Measurements from ENCODE around the gene M1AP. TPM values are rescaled to one million over a fixed set of nuclear protein-coding genes. Genes with fewer than 3 reads are reported as not detected.

M1AP gene
- polyA plus RNA-seq, 1 donor (not counting 4 experiments of a cell fraction or from before 2014, with no cell fraction given) = 0.21 TPM

DNA sequence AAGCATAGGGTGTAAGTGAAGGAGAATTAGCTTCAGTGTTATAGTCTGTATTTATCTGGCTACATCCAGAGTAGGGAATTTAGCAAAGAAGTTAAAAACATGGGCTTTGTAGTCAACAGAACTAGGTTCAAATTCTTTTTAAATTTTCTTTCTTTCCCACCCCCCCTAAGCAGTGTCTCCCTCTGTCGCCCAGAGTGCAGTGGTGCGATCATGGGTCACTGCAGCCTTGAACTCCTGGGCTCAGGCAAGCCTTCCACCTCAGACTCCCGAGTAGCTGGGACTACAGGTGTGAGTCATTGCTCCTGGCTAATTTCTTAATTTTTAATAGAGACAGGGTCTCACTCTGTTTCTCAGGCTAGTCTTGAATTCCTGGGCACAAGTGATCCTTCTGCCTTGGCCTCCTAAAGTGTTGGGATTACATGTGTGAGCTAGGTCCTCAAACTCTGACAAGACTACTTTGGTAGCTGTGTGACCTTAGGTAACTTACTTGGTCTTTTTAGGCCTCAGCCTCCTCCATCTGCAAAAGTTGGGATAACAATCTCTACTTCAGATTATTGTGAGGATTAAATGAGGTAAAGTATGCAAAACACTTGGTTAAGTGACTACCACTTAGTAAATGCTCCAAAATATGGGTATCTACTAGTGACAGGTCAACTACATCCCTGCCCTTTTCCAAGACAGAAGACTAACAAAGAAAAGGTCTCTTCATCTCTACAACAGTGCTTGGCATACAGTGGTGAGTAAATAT, 75.8 kb downstream of the M1AP start:
- H3K79me2 ChIP-seq (ENCODE audit: control insufficient read depth, insufficient read depth, low read length) = no peaks in the 10 kb centered on the region
- H3K9me1 ChIP-seq (ENCODE audit: control insufficient read depth, extremely low read depth, insufficient read depth, low read length) = no peaks in the 10 kb centered on the region
- no peak overlapping the region for H3K27ac ChIP-seq (ENCODE audit: control insufficient read depth, insufficient read depth, low read length)
- H2AFZ ChIP-seq (ENCODE audit: control insufficient read depth, low read length) = no peak overlapping the region
- H3K4me2 ChIP-seq (ENCODE audit: control insufficient read depth, extremely low read depth, insufficient read depth, low read depth, low read length) = no peak overlapping the region
- no peak overlapping the region for H3K4me3 ChIP-seq (ENCODE audit: control insufficient read depth in 2 of 3, extremely low read depth in 1 of 3, insufficient read depth in 2 of 3, low read depth in 1 of 3, low read length in 3 of 3)
- no peaks in the 10 kb centered on the region for H3K9me3 ChIP-seq (ENCODE audit: control insufficient read depth, low read depth, low read length)
- no peaks in the 10 kb centered on the region for H3K27me3 ChIP-seq (ENCODE audit: control insufficient read depth, extremely low read depth, insufficient read depth, low read length)
- no peak overlapping the region for H3K9ac ChIP-seq (ENCODE audit: control insufficient read depth, extremely low read depth, insufficient read depth, low read length)
- no peak for FAIRE-seq
- H4K20me1 ChIP-seq (ENCODE audit: control insufficient read depth, extremely low read depth, insufficient read depth, low read length) = no peaks in the 10 kb centered on the region
- TF ChIP-seq EZH2 (IDR thresholded peaks at IDR 0.05; ENCODE audit: low read length) = no peak
- TF ChIP-seq, protein P1, sequence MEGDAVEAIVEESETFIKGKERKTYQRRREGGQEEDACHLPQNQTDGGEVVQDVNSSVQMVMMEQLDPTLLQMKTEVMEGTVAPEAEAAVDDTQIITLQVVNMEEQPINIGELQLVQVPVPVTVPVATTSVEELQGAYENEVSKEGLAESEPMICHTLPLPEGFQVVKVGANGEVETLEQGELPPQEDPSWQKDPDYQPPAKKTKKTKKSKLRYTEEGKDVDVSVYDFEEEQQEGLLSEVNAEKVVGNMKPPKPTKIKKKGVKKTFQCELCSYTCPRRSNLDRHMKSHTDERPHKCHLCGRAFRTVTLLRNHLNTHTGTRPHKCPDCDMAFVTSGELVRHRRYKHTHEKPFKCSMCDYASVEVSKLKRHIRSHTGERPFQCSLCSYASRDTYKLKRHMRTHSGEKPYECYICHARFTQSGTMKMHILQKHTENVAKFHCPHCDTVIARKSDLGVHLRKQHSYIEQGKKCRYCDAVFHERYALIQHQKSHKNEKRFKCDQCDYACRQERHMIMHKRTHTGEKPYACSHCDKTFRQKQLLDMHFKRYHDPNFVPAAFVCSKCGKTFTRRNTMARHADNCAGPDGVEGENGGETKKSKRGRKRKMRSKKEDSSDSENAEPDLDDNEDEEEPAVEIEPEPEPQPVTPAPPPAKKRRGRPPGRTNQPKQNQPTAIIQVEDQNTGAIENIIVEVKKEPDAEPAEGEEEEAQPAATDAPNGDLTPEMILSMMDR (optimal IDR thresholded peaks at IDR 0.05 in 1 of 3, IDR thresholded peaks at IDR 0.05 in 1 of 3, conservative IDR thresholded peaks at IDR 0.05 in 1 of 3; ENCODE audit: extremely low read depth in 1 of 3, insufficient read depth in 2 of 3, low read length in 3 of 3) = peak in 1 of 3 experiments; percentile 3
- no peaks in the 10 kb centered on the region for H3K36me3 ChIP-seq (ENCODE audit: control insufficient read depth in 2 of 2, extremely low read depth in 1 of 2, insufficient read depth in 2 of 2, low read length in 2 of 2)
- no peak for DNase-seq (ENCODE audit: low read depth, low spot score)
- dilution Hi-C loops (cut with MboI; ENCODE audit: extremely low pct_ligation_motif_present, low sequenced_read_pairs) = no loop called here
- H3K4me1 ChIP-seq (ENCODE audit: control insufficient read depth, extremely low read depth, insufficient read depth, low read length) = peaks cover 28% of the 10 kb centered on the region

DNA sequence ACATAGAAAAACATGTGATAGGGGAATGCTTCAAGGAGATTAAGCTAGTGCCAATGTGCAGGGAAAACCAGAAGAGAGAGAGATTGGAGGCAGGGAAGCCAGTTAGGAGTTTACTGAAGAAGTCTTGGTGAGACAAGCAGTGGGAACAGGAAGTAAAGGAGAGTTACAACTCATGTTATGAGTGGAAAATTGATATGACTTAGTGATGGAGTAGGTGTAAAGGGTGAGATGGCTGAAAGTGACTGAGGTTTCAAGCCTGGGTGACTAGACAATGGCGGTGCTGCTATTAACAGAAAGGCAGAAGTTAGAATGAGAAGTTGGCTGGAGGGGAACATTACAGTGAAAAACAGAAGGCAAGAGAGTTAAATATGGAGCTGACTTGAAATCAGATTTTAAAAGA, 77.1 kb downstream of the M1AP start:
- no peaks in the 10 kb centered on the region for H3K36me3 ChIP-seq (ENCODE audit: control insufficient read depth in 2 of 2, extremely low read depth in 1 of 2, insufficient read depth in 2 of 2, low read length in 2 of 2)
- no peak overlapping the region for H3K4me3 ChIP-seq (ENCODE audit: control insufficient read depth in 2 of 3, extremely low read depth in 1 of 3, insufficient read depth in 2 of 3, low read depth in 1 of 3, low read length in 3 of 3)
- TF ChIP-seq EZH2 (IDR thresholded peaks at IDR 0.05; ENCODE audit: low read length) = no peak
- TF ChIP-seq, protein P1 (optimal IDR thresholded peaks at IDR 0.05 in 1 of 3, IDR thresholded peaks at IDR 0.05 in 1 of 3, conservative IDR thresholded peaks at IDR 0.05 in 1 of 3; ENCODE audit: extremely low read depth in 1 of 3, insufficient read depth in 2 of 3, low read length in 3 of 3) = no peak
- dilution Hi-C loops (cut with MboI; ENCODE audit: extremely low pct_ligation_motif_present, low sequenced_read_pairs) = no loop called here
- no peaks in the 10 kb centered on the region for H3K9me3 ChIP-seq (ENCODE audit: control insufficient read depth, low read depth, low read length)
- H3K4me2 ChIP-seq (ENCODE audit: control insufficient read depth, extremely low read depth, insufficient read depth, low read depth, low read length) = no peak overlapping the region
- H3K27me3 ChIP-seq (ENCODE audit: control insufficient read depth, extremely low read depth, insufficient read depth, low read length) = no peaks in the 10 kb centered on the region
- no peak overlapping the region for H3K9ac ChIP-seq (ENCODE audit: control insufficient read depth, extremely low read depth, insufficient read depth, low read length)
- peaks cover 37% of the 10 kb centered on the region for H3K4me1 ChIP-seq (ENCODE audit: control insufficient read depth, extremely low read depth, insufficient read depth, low read length)
- H3K9me1 ChIP-seq (ENCODE audit: control insufficient read depth, extremely low read depth, insufficient read depth, low read length) = no peaks in the 10 kb centered on the region
- H4K20me1 ChIP-seq (ENCODE audit: control insufficient read depth, extremely low read depth, insufficient read depth, low read length) = no peaks in the 10 kb centered on the region
- H3K27ac ChIP-seq (ENCODE audit: control insufficient read depth, insufficient read depth, low read length) = no peak overlapping the region
- H3K79me2 ChIP-seq (ENCODE audit: control insufficient read depth, insufficient read depth, low read length) = no peaks in the 10 kb centered on the region
- H2AFZ ChIP-seq (ENCODE audit: control insufficient read depth, low read length) = peak overlapping the region; percentile 44
- DNase-seq (ENCODE audit: low read depth, low spot score) (no peak), FAIRE-seq (no peak)
